Measurements from ENCODE around the gene PRKRIP1. TPM values are rescaled to one million over a fixed set of nuclear protein-coding genes. Genes with fewer than 3 reads are reported as not detected.
A peak's percentile ranks its signal among the peaks of the same experiment; 100 is the strongest.
"Not testable (repeated sequence)": the region's sequence is repeated elsewhere in the genome, so short reads cannot be mapped to it uniquely, and the experiment has no call there.

The PRKRIP1 gene, protein sequence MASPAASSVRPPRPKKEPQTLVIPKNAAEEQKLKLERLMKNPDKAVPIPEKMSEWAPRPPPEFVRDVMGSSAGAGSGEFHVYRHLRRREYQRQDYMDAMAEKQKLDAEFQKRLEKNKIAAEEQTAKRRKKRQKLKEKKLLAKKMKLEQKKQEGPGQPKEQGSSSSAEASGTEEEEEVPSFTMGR
- total RNA-seq (2021) (24.9 and 30.8 TPM in 2 replicates), Bru-seq, nascent RNA (percentile 81 among the genes with signal in this experiment), BruChase-seq, experiment 1, labeled RNA remaining after a 2-hour chase (percentile 84 among the genes with signal in this experiment), BruChase-seq, experiment 2, labeled RNA remaining after a 6-hour chase (percentile 85 among the genes with signal in this experiment)
- long read RNA-seq, transcript PRKRIP1-201 (6 exons, 2,159 nt): major isoform, 22 of 44 reads
- long read RNA-seq, partial matches to known transcripts: 4 of 44 reads
- long read RNA-seq, other reads (novel, unspliced or antisense): 14 of 44 reads

DNA sequence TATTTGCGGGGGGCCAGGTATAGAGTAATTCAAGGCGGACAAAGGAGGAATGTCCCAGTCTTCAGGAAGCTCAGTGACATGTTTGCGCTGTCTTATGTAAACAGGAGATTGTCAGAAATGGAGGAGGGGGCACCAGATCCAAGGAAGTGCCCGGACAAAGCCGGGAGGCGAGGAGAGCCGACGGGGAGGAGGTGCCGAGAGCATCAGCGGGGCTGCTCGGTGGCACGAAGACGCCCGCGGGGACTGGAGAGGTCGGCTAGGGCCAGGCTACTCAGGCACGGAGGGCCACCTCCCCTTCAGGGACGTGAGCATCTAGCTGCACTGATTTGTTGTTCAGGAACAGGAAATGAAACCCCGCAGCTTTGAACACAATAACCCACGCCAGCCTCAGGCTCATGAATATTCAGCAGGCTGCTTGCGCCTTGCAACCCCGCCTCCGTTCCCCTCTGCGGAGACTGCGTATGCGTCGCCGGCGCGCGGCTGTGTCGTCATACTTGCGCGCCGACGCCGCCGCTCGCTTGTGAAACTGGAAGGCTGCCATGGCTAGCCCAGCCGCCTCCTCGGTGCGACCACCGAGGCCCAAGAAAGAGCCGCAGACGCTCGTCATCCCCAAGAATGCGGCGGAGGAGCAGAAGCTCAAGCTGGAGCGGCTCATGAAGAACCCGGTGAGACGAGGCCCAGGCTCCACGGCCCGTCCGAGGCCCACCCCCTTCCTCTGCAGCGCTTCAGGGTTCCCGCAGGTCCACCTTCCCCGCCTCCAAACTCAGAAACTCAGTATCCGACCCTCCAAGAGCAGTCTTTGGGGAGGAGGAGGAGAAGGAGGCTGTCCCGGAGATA is at the start of gene PRKRIP1:
TSS of gene PRKRIP1 (plus strand) at position 491 of the 837 bp plus-strand sequence. CDS start at position 540, 49 bp downstream.
- ChIA-PET POLR2A (ENCODE audit: low non-redundant PET) (interaction anchor here (0.6 to 1.2 kb wide), 2 partner anchors 18 to 503 kb away, joined by 4 read pairs; no protein-coding TSS in a partner anchor), CTCF (interaction anchor here (1.0 kb wide), 1 partner anchor 117 kb away, joined by 4 read pairs; no protein-coding TSS in a partner anchor)
- Histone ChIP-seq H3K36me3 (ENCODE audit: insufficient read depth, low read length, poor library complexity, severe bottlenecking) (peaks cover 26% of the 10 kb centered on the region), H3K4me1 (ENCODE audit: insufficient read depth, low read length, poor library complexity, severe bottlenecking) (peaks cover 11% of the 10 kb centered on the region), H3K27me3 (replicated peaks; ENCODE audit: insufficient read depth, low read depth, low read length, poor library complexity) (no peaks in the 10 kb centered on the region), H3K9me3 (ENCODE audit: low read depth, low read length, poor library complexity, severe bottlenecking) (no peaks in the 10 kb centered on the region), H3K27ac (ENCODE audit: low read depth, low read length, poor library complexity, severe bottlenecking) (peak within 1 kb of the TSS; percentile 95), H3K4me3 (ENCODE audit: low read depth, low read length, poor library complexity, severe bottlenecking) (peak within 1 kb of the TSS; percentile 94)
- BruUV-seq (replicated peaks): no TSS peak
- no peak for TF ChIP-seq EZH2 (IDR thresholded peaks at IDR 0.05; ENCODE audit: borderline replicate concordance, low read depth, low read length, poor library complexity, severe bottlenecking)
- TF ChIP-seq CTCF (conservative IDR thresholded peaks at IDR 0.05; ENCODE audit: low read depth, low read length): no peak
- peak; percentile 99 for DNase-seq (ENCODE audit: low spot score)
- intact Hi-C loops (cut with micrococcal nuclease; ENCODE audit: unreplicated experiment): no loop called here

DNA sequence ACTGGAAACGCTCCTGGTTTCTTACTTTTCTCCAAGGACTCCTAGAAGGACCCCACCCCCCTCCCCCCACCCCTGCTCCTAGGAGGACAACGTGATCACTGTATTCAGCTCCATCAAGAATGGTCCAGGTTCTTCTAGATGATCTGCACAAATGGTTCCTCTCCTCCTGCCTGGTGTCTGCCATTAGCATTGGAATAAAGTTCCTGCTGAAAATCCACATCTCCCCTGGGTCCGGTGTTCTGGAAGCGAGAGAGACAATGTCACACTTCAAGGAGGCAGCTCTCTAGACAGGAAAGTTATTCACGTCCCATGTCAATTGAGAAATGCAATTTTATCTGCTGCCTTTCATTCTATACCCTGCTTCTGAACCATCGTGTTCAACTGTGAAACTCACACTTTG is 49.2 kb upstream of the PRKRIP1 start:
- CTCF ChIA-PET; H3K4me3 ChIP-seq (ENCODE audit: low read depth, low read length, poor library complexity, severe bottlenecking); DNase-seq (ENCODE audit: low spot score); H3K27ac ChIP-seq (ENCODE audit: low read depth, low read length, poor library complexity, severe bottlenecking); POLR2A ChIA-PET (ENCODE audit: low non-redundant PET); H3K9me3 ChIP-seq (ENCODE audit: low read depth, low read length, poor library complexity, severe bottlenecking); intact Hi-C loops (cut with micrococcal nuclease; ENCODE audit: unreplicated experiment); H3K4me1 ChIP-seq (ENCODE audit: insufficient read depth, low read length, poor library complexity, severe bottlenecking); BruUV-seq (replicated peaks); H3K36me3 ChIP-seq (ENCODE audit: insufficient read depth, low read length, poor library complexity, severe bottlenecking); H3K27me3 ChIP-seq (replicated peaks; ENCODE audit: insufficient read depth, low read depth, low read length, poor library complexity): not testable (repeated sequence)

DNA sequence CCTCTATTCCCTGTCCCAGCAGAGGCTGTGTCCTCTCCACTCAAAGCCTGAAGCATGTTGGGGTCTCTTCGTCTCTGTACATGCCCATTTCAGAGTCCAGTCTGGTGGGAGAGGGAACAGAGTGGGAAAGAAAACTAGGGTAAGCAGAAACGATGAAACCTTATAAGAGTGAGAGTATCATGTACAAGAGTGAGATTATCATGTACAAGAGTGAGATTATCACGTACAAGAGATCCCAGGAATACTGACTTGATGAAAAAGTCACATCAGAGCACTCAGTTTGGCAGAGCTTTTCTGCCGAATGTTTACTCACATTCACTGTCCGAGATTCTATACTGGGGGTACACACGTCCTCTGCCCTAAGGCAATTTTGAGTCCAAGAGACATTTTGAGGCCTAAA is 39.8 kb upstream of the PRKRIP1 start, which contains the start of gene SPDYE6:
TSS of gene SPDYE6 (minus strand) at position 101 of the 400 bp plus-strand sequence. CDS start 421 bp downstream, outside the sequence.
- intact Hi-C loops (cut with micrococcal nuclease; ENCODE audit: unreplicated experiment); H3K27ac ChIP-seq (ENCODE audit: low read depth, low read length, poor library complexity, severe bottlenecking); H3K9me3 ChIP-seq (ENCODE audit: low read depth, low read length, poor library complexity, severe bottlenecking); H3K27me3 ChIP-seq (replicated peaks; ENCODE audit: insufficient read depth, low read depth, low read length, poor library complexity); DNase-seq (ENCODE audit: low spot score); H3K4me1 ChIP-seq (ENCODE audit: insufficient read depth, low read length, poor library complexity, severe bottlenecking); H3K36me3 ChIP-seq (ENCODE audit: insufficient read depth, low read length, poor library complexity, severe bottlenecking); CTCF ChIA-PET; POLR2A ChIA-PET (ENCODE audit: low non-redundant PET); H3K4me3 ChIP-seq (ENCODE audit: low read depth, low read length, poor library complexity, severe bottlenecking); BruUV-seq (replicated peaks): not testable (repeated sequence)

- H3K9me3 ChIP-seq (ENCODE audit: low read depth, low read length, poor library complexity, severe bottlenecking); H3K4me1 ChIP-seq (ENCODE audit: insufficient read depth, low read length, poor library complexity, severe bottlenecking); H3K36me3 ChIP-seq (ENCODE audit: insufficient read depth, low read length, poor library complexity, severe bottlenecking); POLR2A ChIA-PET (ENCODE audit: low non-redundant PET); H3K27me3 ChIP-seq (replicated peaks; ENCODE audit: insufficient read depth, low read depth, low read length, poor library complexity); CTCF ChIA-PET; BruUV-seq (replicated peaks); intact Hi-C loops (cut with micrococcal nuclease; ENCODE audit: unreplicated experiment): not testable (repeated sequence)
- DNase-seq (ENCODE audit: low spot score): peak; percentile 99
- Histone ChIP-seq H3K27ac (ENCODE audit: low read depth, low read length, poor library complexity, severe bottlenecking) (peak overlapping the region; percentile 92), H3K4me3 (ENCODE audit: low read depth, low read length, poor library complexity, severe bottlenecking) (peak overlapping the region; percentile 79)
These were observed 32.4 kb upstream of the PRKRIP1 start for GRCh38 chr7:102363549-102364393.

DNA sequence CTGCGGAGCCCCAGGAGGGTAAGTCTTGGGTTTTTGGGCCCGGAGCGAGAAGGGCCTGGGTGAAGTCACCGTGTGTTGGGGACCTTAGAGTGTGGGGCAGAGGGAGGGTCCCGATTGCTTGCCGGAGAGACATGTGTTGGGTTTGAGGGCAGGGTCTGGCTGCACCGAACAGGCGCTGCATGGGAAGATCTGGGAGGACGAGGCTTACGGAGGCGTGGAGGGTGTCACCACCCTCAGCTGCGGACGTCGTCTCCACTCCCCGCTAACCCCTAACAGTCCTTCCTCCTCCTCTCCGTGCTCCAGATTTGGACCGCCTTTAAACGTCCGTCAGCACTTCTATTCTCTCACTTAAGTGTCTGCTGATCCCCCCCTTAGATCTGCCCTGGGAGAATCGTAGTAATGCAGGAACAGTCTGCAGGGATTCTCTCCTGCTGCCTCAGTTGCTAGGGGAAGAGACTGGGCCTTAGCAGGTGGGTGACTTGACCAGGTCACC is 31.7 kb upstream of the PRKRIP1 start:
- H3K36me3 ChIP-seq (ENCODE audit: insufficient read depth, low read length, poor library complexity, severe bottlenecking); CTCF ChIA-PET; H3K27me3 ChIP-seq (replicated peaks; ENCODE audit: insufficient read depth, low read depth, low read length, poor library complexity); POLR2A ChIA-PET (ENCODE audit: low non-redundant PET); H3K9me3 ChIP-seq (ENCODE audit: low read depth, low read length, poor library complexity, severe bottlenecking); BruUV-seq (replicated peaks); H3K4me1 ChIP-seq (ENCODE audit: insufficient read depth, low read length, poor library complexity, severe bottlenecking); DNase-seq (ENCODE audit: low spot score); intact Hi-C loops (cut with micrococcal nuclease; ENCODE audit: unreplicated experiment): not testable (repeated sequence)
- H3K27ac ChIP-seq (ENCODE audit: low read depth, low read length, poor library complexity, severe bottlenecking): peak overlapping the region; percentile 92
- H3K4me3 ChIP-seq (ENCODE audit: low read depth, low read length, poor library complexity, severe bottlenecking): peak overlapping the region; percentile 79

DNA sequence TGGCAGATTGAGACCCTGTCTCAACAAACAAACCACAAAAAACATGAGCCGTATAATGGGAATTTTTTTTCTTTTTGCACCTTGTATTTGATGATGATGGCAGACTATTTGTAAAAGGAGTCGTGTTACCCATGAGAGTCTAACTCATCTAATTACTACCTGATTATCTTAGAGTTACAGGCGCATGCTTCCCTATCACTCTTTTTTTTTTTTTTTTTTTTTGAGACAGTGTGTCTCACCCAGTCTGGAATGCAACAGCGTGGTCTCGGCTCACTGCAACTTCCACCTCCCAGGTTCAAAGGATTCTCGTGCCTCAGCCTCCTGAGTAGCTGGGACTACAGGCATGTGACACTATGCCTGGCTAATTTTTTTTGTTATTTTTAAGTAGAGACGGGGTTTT is 30.8 kb upstream of the PRKRIP1 start:
- POLR2A ChIA-PET (ENCODE audit: low non-redundant PET): not testable (repeated sequence)

More for the DNA sequence above, 30.8 kb upstream of the PRKRIP1 start:
- H3K27ac ChIP-seq (ENCODE audit: low read depth, low read length, poor library complexity, severe bottlenecking); H3K4me3 ChIP-seq (ENCODE audit: low read depth, low read length, poor library complexity, severe bottlenecking); H3K4me1 ChIP-seq (ENCODE audit: insufficient read depth, low read length, poor library complexity, severe bottlenecking); H3K27me3 ChIP-seq (replicated peaks; ENCODE audit: insufficient read depth, low read depth, low read length, poor library complexity); BruUV-seq (replicated peaks); H3K9me3 ChIP-seq (ENCODE audit: low read depth, low read length, poor library complexity, severe bottlenecking); intact Hi-C loops (cut with micrococcal nuclease; ENCODE audit: unreplicated experiment); CTCF ChIA-PET; DNase-seq (ENCODE audit: low spot score); H3K36me3 ChIP-seq (ENCODE audit: insufficient read depth, low read length, poor library complexity, severe bottlenecking): not testable (repeated sequence)

All from A673 (cell line).